C4-2B (cell line): ENCODE measurements around the gene DTNA.

Experiments used
- H3K27ac ChIP-seq: fragments of 450-650 bp; 2 replicates; pipeline ENCODE4 v1.5.1; 2017
- ZFX ChIP-seq: fragments of 450-650 bp; IDR thresholded peaks from 2 replicates; pipeline ENCODE4 v1.6.1; 2017
- TF ChIP-seq, protein P1 (sequence below): fragments of 450-650 bp; conservative IDR thresholded peaks from 2 replicates; pipeline ENCODE4 v1.5.1; 2017; ENCODE audit warnings: mild to moderate bottlenecking

The DTNA gene

DNA sequence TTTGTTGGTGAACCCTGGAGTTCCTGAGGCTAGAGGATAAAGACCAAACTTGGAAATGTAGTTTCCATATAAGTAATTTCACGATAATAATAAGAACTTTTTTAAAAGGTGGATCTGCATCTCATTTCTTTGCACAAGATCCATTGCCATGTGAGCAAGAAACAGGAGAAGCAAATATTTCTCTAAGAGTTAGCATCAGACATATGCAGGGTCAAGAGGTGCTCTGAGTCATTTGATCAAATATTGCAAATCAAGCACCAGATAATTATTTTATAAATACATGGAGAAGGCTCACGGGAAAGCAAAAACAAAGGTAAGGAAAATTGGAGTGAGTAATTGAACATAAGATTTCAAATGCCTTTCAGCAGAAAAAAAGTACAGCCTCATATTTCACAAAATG is 118.0 kb downstream of the DTNA start:
- TF ChIP-seq, protein P1, sequence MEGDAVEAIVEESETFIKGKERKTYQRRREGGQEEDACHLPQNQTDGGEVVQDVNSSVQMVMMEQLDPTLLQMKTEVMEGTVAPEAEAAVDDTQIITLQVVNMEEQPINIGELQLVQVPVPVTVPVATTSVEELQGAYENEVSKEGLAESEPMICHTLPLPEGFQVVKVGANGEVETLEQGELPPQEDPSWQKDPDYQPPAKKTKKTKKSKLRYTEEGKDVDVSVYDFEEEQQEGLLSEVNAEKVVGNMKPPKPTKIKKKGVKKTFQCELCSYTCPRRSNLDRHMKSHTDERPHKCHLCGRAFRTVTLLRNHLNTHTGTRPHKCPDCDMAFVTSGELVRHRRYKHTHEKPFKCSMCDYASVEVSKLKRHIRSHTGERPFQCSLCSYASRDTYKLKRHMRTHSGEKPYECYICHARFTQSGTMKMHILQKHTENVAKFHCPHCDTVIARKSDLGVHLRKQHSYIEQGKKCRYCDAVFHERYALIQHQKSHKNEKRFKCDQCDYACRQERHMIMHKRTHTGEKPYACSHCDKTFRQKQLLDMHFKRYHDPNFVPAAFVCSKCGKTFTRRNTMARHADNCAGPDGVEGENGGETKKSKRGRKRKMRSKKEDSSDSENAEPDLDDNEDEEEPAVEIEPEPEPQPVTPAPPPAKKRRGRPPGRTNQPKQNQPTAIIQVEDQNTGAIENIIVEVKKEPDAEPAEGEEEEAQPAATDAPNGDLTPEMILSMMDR: no peak
- no peak for TF ChIP-seq ZFX
- no peak overlapping the region for H3K27ac ChIP-seq

DNA sequence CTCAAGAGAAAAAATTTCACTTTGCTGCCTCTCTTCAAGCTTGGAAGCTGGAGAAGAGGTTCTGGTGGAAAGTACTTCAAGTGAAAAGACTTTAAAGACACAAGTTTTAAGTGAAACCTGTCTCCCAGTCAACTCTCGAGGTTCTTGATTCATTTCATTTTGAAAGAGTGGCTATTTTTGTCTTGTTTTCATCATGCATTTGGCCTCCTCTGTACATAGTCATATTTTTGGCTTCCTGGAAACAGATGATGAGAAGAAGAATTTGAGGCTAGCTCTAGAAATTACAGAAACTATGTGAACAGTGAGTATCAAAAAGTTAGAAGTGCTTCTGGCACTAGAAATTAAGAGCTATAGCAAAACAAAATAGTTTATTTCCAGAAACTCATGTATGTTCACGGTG is 124.8 kb downstream of the DTNA start:
- TF ChIP-seq, protein P1: no peak
- TF ChIP-seq ZFX: no peak
- H3K27ac ChIP-seq: no peak overlapping the region

DNA sequence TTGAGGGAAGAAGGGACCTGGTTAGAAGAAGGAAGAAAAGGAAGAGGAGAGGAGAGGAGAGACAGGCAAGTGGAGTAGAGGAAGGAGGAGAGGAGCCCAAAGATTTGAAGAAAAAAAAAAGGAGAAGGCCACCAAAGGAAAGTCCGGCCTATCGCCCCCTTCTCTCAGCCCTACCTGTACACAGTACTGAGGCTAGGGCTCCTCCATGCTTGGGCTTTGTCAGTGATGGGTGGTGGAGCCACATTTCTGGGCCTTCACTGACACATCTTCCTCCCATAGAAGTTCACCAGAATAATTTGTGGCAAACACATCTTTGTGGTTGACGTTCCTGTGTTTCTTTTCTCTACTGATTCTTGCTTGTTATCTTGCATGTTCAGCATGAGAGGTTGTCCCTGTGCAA is 125.4 kb downstream of the DTNA start:
- TF ChIP-seq, protein P1: no peak
- TF ChIP-seq ZFX: no peak
- H3K27ac ChIP-seq: no peak overlapping the region

GRCh38 chr18:34837769-34838272 is 127.7 kb downstream of the DTNA start:
- H3K27ac ChIP-seq: no peak overlapping the region
- no peak for TF ChIP-seq ZFX
- TF ChIP-seq, protein P1: no peak

GRCh38 chr18:34838669-34839068 is 128.6 kb downstream of the DTNA start:
- TF ChIP-seq ZFX: no peak
- TF ChIP-seq, protein P1: no peak
- no peak overlapping the region for H3K27ac ChIP-seq

- TF ChIP-seq ZFX: no peak
- TF ChIP-seq, protein P1: peak; percentile 13; the same call in 1 of the 2 replicates
- no peak overlapping the region for H3K27ac ChIP-seq
Observed at GRCh38 chr18:34840256-34840826, 130.2 kb downstream of the DTNA start.

- TF ChIP-seq, protein P1: no peak
- no peak for TF ChIP-seq ZFX
- H3K27ac ChIP-seq: no peak overlapping the region
Observed at GRCh38 chr18:34841891-34842290, 131.8 kb downstream of the DTNA start.
